ENCODE results near the gene FAM20A.

GRCh38 chr17:68542698-68543463 is 58.3 kb downstream of the FAM20A start:
- TF ChIP-seq EZH2 (IDR thresholded peaks at IDR 0.05) (no peak), POLR2AphosphoS5 (IDR thresholded peaks at IDR 0.05; ENCODE audit: borderline replicate concordance, low read depth, low read length) (no peak)
